Kidney (tissue), 14 donors: ENCODE results near the gene CCDC8. TPM values are rescaled to one million over a fixed set of nuclear protein-coding genes. Genes with fewer than 3 reads are reported as not detected.

Experiments
- DNase-seq, 5 donors: peaks; one replicate each; pipeline ENCODE4 v3.0.0-alpha.2; 2013 to 2020
- FAIRE-seq: peaks from 2 replicates; lab custom pipeline; 2012; peaks lifted over from hg19 to GRCh38; lab: Jason Lieb, UNC
- H3K27ac ChIP-seq, 2 donors: one replicate each; pipeline ENCODE4 v1.7.0; 2013; ENCODE audit warnings: low read depth in 2 of 2, low read length in 2 of 2, inconsistent platforms in 1 of 2
- H3K27me3 ChIP-seq: one replicate; pipeline ENCODE4 v1.7.1; 2013; ENCODE audit warnings: low read length, inconsistent platforms; ENCODE audit not compliant: control insufficient read depth, insufficient read depth
- H3K36me3 ChIP-seq, 3 donors: one replicate each; pipeline versions ENCODE4 v1.7.0 to v1.7.1; 2013; ENCODE audit warnings: low read length in 3 of 3, control low read depth in 1 of 3, inconsistent platforms in 1 of 3; ENCODE audit not compliant: insufficient read depth in 3 of 3, control insufficient read depth in 2 of 3
- H3K4me1 ChIP-seq, 3 donors: one replicate each; pipeline versions ENCODE4 v1.7.0 to v1.7.1; 2013; ENCODE audit warnings: low read length in 3 of 3, inconsistent platforms in 1 of 3, low read depth in 1 of 3; ENCODE audit not compliant: control insufficient read depth in 2 of 3, insufficient read depth in 2 of 3
- H3K4me3 ChIP-seq, 3 donors: one replicate each; pipeline versions ENCODE4 v1.7.0 to v1.8.1; 2013; ENCODE audit warnings: low read length in 3 of 3, control low read depth in 1 of 3, inconsistent platforms in 1 of 3
- H3K9ac ChIP-seq, 3 donors: one replicate each; pipeline versions ENCODE4 v1.7.0 to v1.7.1; 2013; ENCODE audit warnings: low read length in 3 of 3, control low read depth in 1 of 3, inconsistent platforms in 1 of 3
- H3K9me3 ChIP-seq, 3 donors: one replicate each; pipeline versions ENCODE4 v1.7.0 to v1.7.1; 2013; ENCODE audit warnings: low read length in 3 of 3, control low read depth in 1 of 3, inconsistent platforms in 1 of 3; ENCODE audit not compliant: control insufficient read depth in 2 of 3, insufficient read depth in 1 of 3
- intact Hi-C: fragments of 100-400 bp; cut with DNase I; formaldehyde crosslinking; loops from one replicate; pipeline ENCODE4 v1.11.1; 2022
- polyA plus RNA-seq: library from polyadenylated mRNA; stranded (reverse); fragments of 350-450 nt; fragmentation: Illumina TruSeq; extraction: RNeasy Lipid Tissue Mini Kit (QIAGEN cat#74804); gene quantifications from one replicate; pipeline ENCODE4 v1.2.3, GENCODE V29; 2014; ENCODE audit warnings: low read depth, low replicate concordance; ENCODE audit not compliant: insufficient read depth
- total RNA-seq: library from RNA; stranded (reverse); fragmentation: NEBNext Ultra II Directional; extraction: Animal tissue kit (Norgen Biotek cat#: 25700); gene quantifications from one replicate; pipeline ENCODE4 v1.2.1, GENCODE V29; 2021
- TF ChIP-seq, protein P1 (sequence below): IDR thresholded peaks from 3 replicates; pipeline ENCODE4 v1.5.1; 2012; ENCODE audit warnings: mild to moderate bottlenecking, moderate library complexity, borderline replicate concordance; ENCODE audit not compliant: insufficient read depth; ENCODE audit errors: extremely low read depth
- donor health status: control.
- donor health status: control.
- donor health status: control.
- donor health status: control.
- donor health status: control.
- donor health status: DM: yes; HTN: yes; CAD: no.
- donor health status: Normal renal cell carcinoma (clear cell type).

CCDC8 gene
- total and polyA plus RNA-seq, 2 donors from 2014 or later: 18.9 to 21.0 TPM

GRCh38 chr19:46394402-46394797, 19.0 kb downstream of the CCDC8 start:
- H3K9ac ChIP-seq: no peak overlapping the region
- H3K36me3 ChIP-seq: peaks cover 4 to 16% (median 8%) of the 10 kb centered on the region in 3 donors
- H3K4me1 ChIP-seq: no peaks in the 10 kb centered on the region
- no peaks in the 10 kb centered on the region for H3K9me3 ChIP-seq
- no peak overlapping the region for H3K27ac ChIP-seq
- no peak overlapping the region for H3K4me3 ChIP-seq
- peak in 1 of 5 donors; percentile 46 for DNase-seq
- no peak for FAIRE-seq
- intact Hi-C loops: no loop called here
- TF ChIP-seq, protein P1, sequence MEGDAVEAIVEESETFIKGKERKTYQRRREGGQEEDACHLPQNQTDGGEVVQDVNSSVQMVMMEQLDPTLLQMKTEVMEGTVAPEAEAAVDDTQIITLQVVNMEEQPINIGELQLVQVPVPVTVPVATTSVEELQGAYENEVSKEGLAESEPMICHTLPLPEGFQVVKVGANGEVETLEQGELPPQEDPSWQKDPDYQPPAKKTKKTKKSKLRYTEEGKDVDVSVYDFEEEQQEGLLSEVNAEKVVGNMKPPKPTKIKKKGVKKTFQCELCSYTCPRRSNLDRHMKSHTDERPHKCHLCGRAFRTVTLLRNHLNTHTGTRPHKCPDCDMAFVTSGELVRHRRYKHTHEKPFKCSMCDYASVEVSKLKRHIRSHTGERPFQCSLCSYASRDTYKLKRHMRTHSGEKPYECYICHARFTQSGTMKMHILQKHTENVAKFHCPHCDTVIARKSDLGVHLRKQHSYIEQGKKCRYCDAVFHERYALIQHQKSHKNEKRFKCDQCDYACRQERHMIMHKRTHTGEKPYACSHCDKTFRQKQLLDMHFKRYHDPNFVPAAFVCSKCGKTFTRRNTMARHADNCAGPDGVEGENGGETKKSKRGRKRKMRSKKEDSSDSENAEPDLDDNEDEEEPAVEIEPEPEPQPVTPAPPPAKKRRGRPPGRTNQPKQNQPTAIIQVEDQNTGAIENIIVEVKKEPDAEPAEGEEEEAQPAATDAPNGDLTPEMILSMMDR: no peak
- no peaks in the 10 kb centered on the region for H3K27me3 ChIP-seq

GRCh38 chr19:46393456-46394401, 19.6 kb downstream of the CCDC8 start:
- Histone ChIP-seq H3K27ac (no peak overlapping the region), H3K9me3 (no peaks in the 10 kb centered on the region), H3K9ac (no peak overlapping the region), H3K4me3 (no peak overlapping the region), H3K36me3 (peaks cover 6 to 20% (median 9%) of the 10 kb centered on the region in 3 donors), H3K4me1 (no peaks in the 10 kb centered on the region), H3K27me3 (no peaks in the 10 kb centered on the region)
- TF ChIP-seq, protein P1: no peak
- DNase-seq (peak in 2 of 5 donors; percentile 55 to 56), FAIRE-seq (no peak)
- intact Hi-C loops: no loop called here

DNA sequence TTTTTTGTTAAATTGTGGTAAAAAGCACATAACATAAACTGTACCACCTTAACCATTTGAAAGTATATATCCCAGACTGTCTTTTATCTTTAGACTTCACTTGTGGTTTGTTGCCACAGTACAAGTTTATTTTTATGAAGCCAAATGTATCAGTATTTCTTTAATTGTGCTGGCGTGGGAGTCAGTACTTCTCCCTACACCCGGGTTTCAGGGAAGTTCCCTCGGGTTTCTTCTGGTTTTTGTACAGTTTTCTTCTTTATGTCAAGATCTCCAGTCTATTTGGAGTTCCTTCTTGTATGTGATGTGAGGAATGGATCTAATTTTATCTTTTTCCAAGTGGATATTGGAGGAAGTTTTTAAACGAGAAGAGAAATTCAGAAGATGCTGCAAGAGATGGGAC, 20.5 kb downstream of the CCDC8 start:
- TF ChIP-seq, protein P1: no peak
- no peak overlapping the region for H3K9ac ChIP-seq
- FAIRE-seq: no peak
- no peaks in the 10 kb centered on the region for H3K4me1 ChIP-seq
- H3K27me3 ChIP-seq: no peaks in the 10 kb centered on the region
- H3K9me3 ChIP-seq: no peaks in the 10 kb centered on the region
- no peak overlapping the region for H3K27ac ChIP-seq
- intact Hi-C loops: no loop called here
- DNase-seq: no peak
- peaks cover 8 to 27% (median 12%) of the 10 kb centered on the region in 3 donors for H3K36me3 ChIP-seq
- no peak overlapping the region for H3K4me3 ChIP-seq
